HG03442 (cell line): Measurements from ENCODE around the gene KRTAP13-2.

Experiments used
- ATAC-seq: cut with Tn5 transposase; IDR thresholded peaks from one replicate; pipeline ENCODE4 v1.9.1; 2021; ENCODE audit warnings: mild to moderate bottlenecking, moderate library complexity; ENCODE audit not compliant: unreplicated experiment

KRTAP13-2 gene

GRCh38 chr21:30326390-30326789, 45.7 kb downstream of the KRTAP13-2 start:
- no peak for ATAC-seq
